Upper lobe of left lung (tissue), 6 donors: Measurements from ENCODE around the gene LYRM4. TPM values are rescaled to one million over a fixed set of nuclear protein-coding genes. Genes with fewer than 3 reads are reported as not detected.

Experiments used
- ATAC-seq, 2 donors: fragments of 200-7000 bp; cut with Tn5 transposase; one replicate each; pipeline ENCODE4 v1.9.1; 2022; ENCODE audit warnings: mild to moderate bottlenecking in 2 of 2, moderate library complexity in 2 of 2; ENCODE audit not compliant: low FRiP score in 2 of 2
- DNase-seq, 2 donors: peaks; one replicate each; pipeline ENCODE4 v3.0.0-alpha.2; 2019 to 2020
- H3K27ac ChIP-seq, 4 donors: fragments of 200-600 bp; sonication (generic); one replicate each; pipeline ENCODE4 v1.5.1; 2016 to 2019
- H3K27me3 ChIP-seq, 4 donors: fragments of 200-600 bp; sonication (generic); one replicate each; pipeline ENCODE4 v1.5.1; 2017 to 2019
- H3K36me3 ChIP-seq, 4 donors: fragments of 200-600 bp; sonication (generic); one replicate each; pipeline ENCODE4 v1.5.1; 2016 to 2019
- H3K4me1 ChIP-seq, 4 donors: fragments of 200-600 bp; sonication (generic); one replicate each; pipeline ENCODE4 v1.5.1; 2018 to 2019
- H3K4me3 ChIP-seq, 4 donors: fragments of 200-600 bp; sonication (generic); one replicate each; pipeline ENCODE4 v1.5.1; 2017 to 2019; ENCODE audit warnings: mild to moderate bottlenecking in 2 of 4, moderate library complexity in 1 of 4
- H3K9me3 ChIP-seq, 4 donors: fragments of 200-600 bp; sonication (generic); one replicate each; pipeline ENCODE4 v1.5.1; 2018 to 2019
- EP300 ChIP-seq, 4 donors: sonication (generic); formaldehyde crosslinking; IDR thresholded peaks; one replicate each; pipeline ENCODE4 v1.5.1; 2017; ENCODE audit warnings: antibody characterized with exemption in 4 of 4, control low read depth in 2 of 4
- POLR2A ChIP-seq, 4 donors: fragments of 450-650 bp; IDR thresholded peaks; one replicate each; pipeline ENCODE4 v1.5.1; 2016 to 2017; ENCODE audit warnings: antibody characterized with exemption in 4 of 4, mild to moderate bottlenecking in 2 of 4
- POLR2AphosphoS5 ChIP-seq, 2 donors: sonication (generic); formaldehyde crosslinking; IDR thresholded peaks; one replicate each; pipeline ENCODE4 v1.5.1; 2017; ENCODE audit warnings: antibody characterized with exemption in 2 of 2
- WGBS, 2 donors: methylation state at CpG; one replicate each; pipeline ENCODE4 v1.1.5; 2017 to 2018; 5-methylcytosine and 5-hydroxymethylcytosine counted together
- total RNA-seq, 6 donors: library from RNA; depleted of rRNA in 4 of 6; stranded (reverse); fragments of >200 nt in 4 of 6; gene quantifications; one replicate each; pipeline versions ENCODE4 v1.1.0 to v1.2.1, GENCODE V29; 2016 to 2021
- TF ChIP-seq, protein P1 (sequence below), 6 experiments: fragments of 450-650 bp in 4 of 6; fragments of 200-600 bp in 2 of 6; sonication (generic) in 2 of 6; IDR thresholded peaks; one replicate each; pipeline ENCODE4 v1.5.1; 2016 to 2019; ENCODE audit warnings: antibody characterized with exemption in 6 of 6
- donor health status: DM: no; HTN: no; CAD: no; lungs with moderate emphysema.
- donor health status: DM: no; HTN: yes; CAD: no; lungs with severe emphysema.

Gene LYRM4
- total RNA-seq, 6 donors from 2014 or later: 5.8 to 24.1 (median 15.9) TPM

DNA sequence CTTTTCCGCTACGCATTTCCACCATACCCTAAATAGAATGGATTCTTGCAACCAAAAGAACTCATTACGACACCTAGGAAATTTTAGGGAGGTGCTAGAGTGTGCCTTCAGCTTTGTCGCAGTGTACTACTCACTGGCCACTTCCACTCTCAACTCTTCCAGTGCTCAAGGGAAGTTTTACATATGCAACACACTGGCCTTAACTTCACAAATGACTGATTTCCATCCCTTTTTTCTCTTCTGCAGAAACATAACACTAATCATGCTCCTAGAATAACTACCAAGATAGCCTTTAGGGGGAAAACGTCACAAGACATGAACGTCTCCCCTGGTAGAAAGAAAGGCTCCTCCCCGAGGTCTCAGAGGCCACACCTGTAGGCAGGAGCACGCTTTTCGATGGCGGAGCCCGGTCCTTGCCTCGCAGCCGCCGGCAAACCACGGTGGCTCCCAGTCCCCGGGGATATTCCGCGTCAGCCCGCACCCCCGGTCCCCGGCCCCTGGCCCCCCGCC, 584 bp downstream of the LYRM4 start:
- ATAC-seq (peak; percentile 66 to 81), DNase-seq (peak; percentile 68 to 90)
- H3K4me3 ChIP-seq: peak overlapping the region; percentile 86 to 98 (median 94)
- H3K27me3 ChIP-seq: no peaks in the 10 kb centered on the region
- no peaks in the 10 kb centered on the region for H3K9me3 ChIP-seq
- no peaks in the 10 kb centered on the region for H3K36me3 ChIP-seq
- 2 to 6% methylated on average over 7 to 22 of the region's 22 CpGs for WGBS, 2 donors
- peak overlapping the region; percentile 93 to 96 (median 95) for H3K27ac ChIP-seq
- H3K4me1 ChIP-seq: peaks cover 14 to 32% (median 15%) of the 10 kb centered on the region in 4 donors
- no peak for TF ChIP-seq POLR2A (IDR thresholded peaks at IDR 0.05)
- TF ChIP-seq, protein P1, sequence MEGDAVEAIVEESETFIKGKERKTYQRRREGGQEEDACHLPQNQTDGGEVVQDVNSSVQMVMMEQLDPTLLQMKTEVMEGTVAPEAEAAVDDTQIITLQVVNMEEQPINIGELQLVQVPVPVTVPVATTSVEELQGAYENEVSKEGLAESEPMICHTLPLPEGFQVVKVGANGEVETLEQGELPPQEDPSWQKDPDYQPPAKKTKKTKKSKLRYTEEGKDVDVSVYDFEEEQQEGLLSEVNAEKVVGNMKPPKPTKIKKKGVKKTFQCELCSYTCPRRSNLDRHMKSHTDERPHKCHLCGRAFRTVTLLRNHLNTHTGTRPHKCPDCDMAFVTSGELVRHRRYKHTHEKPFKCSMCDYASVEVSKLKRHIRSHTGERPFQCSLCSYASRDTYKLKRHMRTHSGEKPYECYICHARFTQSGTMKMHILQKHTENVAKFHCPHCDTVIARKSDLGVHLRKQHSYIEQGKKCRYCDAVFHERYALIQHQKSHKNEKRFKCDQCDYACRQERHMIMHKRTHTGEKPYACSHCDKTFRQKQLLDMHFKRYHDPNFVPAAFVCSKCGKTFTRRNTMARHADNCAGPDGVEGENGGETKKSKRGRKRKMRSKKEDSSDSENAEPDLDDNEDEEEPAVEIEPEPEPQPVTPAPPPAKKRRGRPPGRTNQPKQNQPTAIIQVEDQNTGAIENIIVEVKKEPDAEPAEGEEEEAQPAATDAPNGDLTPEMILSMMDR (IDR thresholded peaks at IDR 0.05): no peak
- TF ChIP-seq EP300 (IDR thresholded peaks at IDR 0.05): no peak
- no peak for TF ChIP-seq POLR2AphosphoS5 (IDR thresholded peaks at IDR 0.05)

GRCh38 chr6:5259428-5259827, 1.3 kb downstream of the LYRM4 start:
- WGBS, 2 donors: 72 to 79% methylated on average over 3 of the region's 3 CpGs
- peak overlapping the region in 2 of 4 donors; percentile 94 to 98 for H3K4me3 ChIP-seq
- peak overlapping the region in 3 of 4 donors; percentile 95 to 96 (median 95) for H3K27ac ChIP-seq
- ATAC-seq (no peak), DNase-seq (no peak)
- no peaks in the 10 kb centered on the region for H3K36me3 ChIP-seq
- no peaks in the 10 kb centered on the region for H3K27me3 ChIP-seq
- peaks cover 12 to 25% (median 15%) of the 10 kb centered on the region in 4 donors for H3K4me1 ChIP-seq
- TF ChIP-seq POLR2A (IDR thresholded peaks at IDR 0.05) (no peak), EP300 (IDR thresholded peaks at IDR 0.05) (no peak), POLR2AphosphoS5 (IDR thresholded peaks at IDR 0.05) (no peak)
- TF ChIP-seq, protein P1 (IDR thresholded peaks at IDR 0.05): no peak
- no peaks in the 10 kb centered on the region for H3K9me3 ChIP-seq

GRCh38 chr6:5257400-5257799, 3.4 kb downstream of the LYRM4 start:
- peaks cover 10 to 20% (median 12%) of the 10 kb centered on the region in 4 donors for H3K4me1 ChIP-seq
- DNase-seq (no peak), ATAC-seq (no peak)
- H3K27ac ChIP-seq: no peak overlapping the region
- H3K27me3 ChIP-seq: no peaks in the 10 kb centered on the region
- TF ChIP-seq, protein P1 (IDR thresholded peaks at IDR 0.05): no peak
- no peak for TF ChIP-seq POLR2A (IDR thresholded peaks at IDR 0.05)
- TF ChIP-seq POLR2AphosphoS5 (IDR thresholded peaks at IDR 0.05): no peak
- TF ChIP-seq EP300 (IDR thresholded peaks at IDR 0.05): no peak
- H3K4me3 ChIP-seq: no peak overlapping the region
- no peaks in the 10 kb centered on the region for H3K9me3 ChIP-seq
- WGBS, 2 donors: 97 to 99% methylated on average over 8 of the region's 8 CpGs
- peaks cover 0 to 2% (median 0%) of the 10 kb centered on the region in 4 donors for H3K36me3 ChIP-seq

DNA sequence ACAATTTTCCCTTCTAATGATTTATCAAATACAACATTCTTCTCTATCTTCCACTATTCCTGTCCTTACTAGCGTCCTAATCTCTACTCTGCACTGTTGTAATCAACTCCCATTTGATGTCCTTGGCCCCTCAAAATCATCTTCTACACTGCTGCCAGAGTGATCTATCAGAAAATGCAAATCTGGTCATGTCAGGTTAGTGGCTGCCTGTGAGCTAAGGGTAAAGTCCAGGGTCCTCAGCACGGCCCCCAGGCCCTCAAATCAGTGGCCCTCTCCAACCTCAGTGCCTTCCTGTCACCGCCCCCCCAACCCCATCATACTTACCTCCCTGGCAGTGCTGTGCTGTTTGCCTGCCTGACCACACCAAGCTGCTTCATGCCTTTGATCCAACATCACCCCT, 3.8 kb downstream of the LYRM4 start:
- no peaks in the 10 kb centered on the region for H3K9me3 ChIP-seq
- H3K36me3 ChIP-seq: peaks cover 0 to 2% (median 0%) of the 10 kb centered on the region in 4 donors
- TF ChIP-seq POLR2A (IDR thresholded peaks at IDR 0.05): no peak
- TF ChIP-seq, protein P1 (IDR thresholded peaks at IDR 0.05): no peak
- no peak for TF ChIP-seq POLR2AphosphoS5 (IDR thresholded peaks at IDR 0.05)
- no peak for TF ChIP-seq EP300 (IDR thresholded peaks at IDR 0.05)
- peaks cover 6 to 16% (median 8%) of the 10 kb centered on the region in 4 donors for H3K4me1 ChIP-seq
- no peak overlapping the region for H3K27ac ChIP-seq
- no peak overlapping the region for H3K4me3 ChIP-seq
- H3K27me3 ChIP-seq: no peaks in the 10 kb centered on the region
- WGBS, 2 donors: 80 to 94% methylated on average over 3 of the region's 3 CpGs
- DNase-seq: no peak
- no peak for ATAC-seq

DNA sequence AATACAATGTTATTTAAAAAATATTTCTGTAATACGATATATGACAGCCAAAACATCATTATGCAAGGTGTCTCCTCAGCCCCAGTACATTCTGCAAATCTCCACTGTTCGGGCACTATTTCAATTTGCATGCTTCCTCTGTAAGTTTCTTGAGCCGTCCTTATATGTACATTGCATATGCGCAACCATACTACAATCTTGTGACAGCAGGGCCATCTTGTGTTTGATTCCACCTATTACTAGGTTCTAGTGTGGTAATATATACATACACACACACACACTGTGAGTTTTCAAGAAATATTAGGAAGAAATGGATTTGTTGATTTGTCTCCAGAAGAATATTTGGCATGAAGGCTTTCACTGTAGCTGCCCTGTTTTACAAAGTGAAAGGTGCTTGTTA, 9.8 kb downstream of the LYRM4 start:
- no peak for DNase-seq
- H3K4me1 ChIP-seq: peaks cover 0 to 13% (median 3%) of the 10 kb centered on the region in 4 donors
- no peak overlapping the region for H3K4me3 ChIP-seq
- no peaks in the 10 kb centered on the region for H3K9me3 ChIP-seq
- no peaks in the 10 kb centered on the region for H3K27me3 ChIP-seq
- TF ChIP-seq, protein P1 (IDR thresholded peaks at IDR 0.05): no peak
- TF ChIP-seq POLR2AphosphoS5 (IDR thresholded peaks at IDR 0.05) (no peak), EP300 (IDR thresholded peaks at IDR 0.05) (no peak), POLR2A (IDR thresholded peaks at IDR 0.05) (no peak)
- 90 to 91% methylated on average over 4 of the region's 4 CpGs for WGBS, 2 donors
- no peak for ATAC-seq
- no peak overlapping the region for H3K27ac ChIP-seq
- H3K36me3 ChIP-seq: peaks cover 0 to 5% (median 0%) of the 10 kb centered on the region in 4 donors
